Measurements from ENCODE around the gene HOMEZ.

- TF ChIP-seq CTCF (IDR thresholded peaks at IDR 0.05) (no peak), POLR2A (IDR thresholded peaks at IDR 0.05) (no peak)
These were observed 10.3 kb upstream of the HOMEZ start for GRCh38 chr14:23296012-23296777.
